Umbilical cord (tissue), 2 donors: Measurements from ENCODE around the gene AOPEP. TPM values are rescaled to one million over a fixed set of nuclear protein-coding genes. Genes with fewer than 3 reads are reported as not detected.
"Not testable (repeated sequence)": the region's sequence is repeated elsewhere in the genome, so short reads cannot be mapped to it uniquely, and the experiment has no call there.

Source experiments
- DNase-seq: peaks from one replicate; pipeline ENCODE4 v3.0.0-alpha.2; 2015; ENCODE audit warnings: low spot score
- total RNA-seq: library from RNA; depleted of rRNA; stranded (reverse); fragments of >200 nt; gene quantifications from one replicate; pipeline ENCODE4 v1.2.3, GENCODE V29; 2014; ENCODE audit warnings: low replicate concordance; ENCODE audit not compliant: insufficient read depth

Gene AOPEP
- total RNA-seq, 1 donor from 2014 or later: 297 TPM

- peak; percentile 71 for DNase-seq
Observed at GRCh38 chr9:94931740-94932139, 205.2 kb downstream of the AOPEP start.

GRCh38 chr9:94932652-94933510 lies 206.4 kb downstream of the AOPEP start:
- no peak for DNase-seq

- DNase-seq: no peak
Observed at GRCh38 chr9:94933511-94933828, 207.0 kb downstream of the AOPEP start.

- no peak for DNase-seq
Observed at GRCh38 chr9:94934816-94935328, 208.4 kb downstream of the AOPEP start.

- DNase-seq: no peak
Observed at GRCh38 chr9:94935396-94935795, 208.9 kb downstream of the AOPEP start.

- DNase-seq: no peak
Observed at GRCh38 chr9:94936419-94936818, 209.9 kb downstream of the AOPEP start.

GRCh38 chr9:94937214-94937903 lies 210.9 kb downstream of the AOPEP start:
- DNase-seq: peak; percentile 89

GRCh38 chr9:94938384-94938783 lies 211.9 kb downstream of the AOPEP start:
- DNase-seq: no peak

GRCh38 chr9:94940296-94940695 lies 213.8 kb downstream of the AOPEP start:
- DNase-seq: not testable (repeated sequence)

- DNase-seq: no peak
Observed at GRCh38 chr9:94941211-94941875, 214.8 kb downstream of the AOPEP start.

GRCh38 chr9:94944626-94945025 lies 218.1 kb downstream of the AOPEP start:
- DNase-seq: no peak

GRCh38 chr9:94945197-94946144 lies 219.0 kb downstream of the AOPEP start:
- DNase-seq: peak; percentile 68

GRCh38 chr9:94946256-94946655 lies 219.8 kb downstream of the AOPEP start:
- DNase-seq: no peak

- no peak for DNase-seq
Observed at GRCh38 chr9:94948567-94949235, 222.2 kb downstream of the AOPEP start.

GRCh38 chr9:94949370-94949769 lies 222.9 kb downstream of the AOPEP start:
- DNase-seq: no peak

GRCh38 chr9:94950040-94950578 lies 223.6 kb downstream of the AOPEP start:
- no peak for DNase-seq

- DNase-seq: peak; percentile 49
Observed at GRCh38 chr9:94950579-94951323, 224.3 kb downstream of the AOPEP start.

GRCh38 chr9:94951324-94952135 lies 225.0 kb downstream of the AOPEP start:
- no peak for DNase-seq
